ENCODE data around the gene PLA2G4A. TPM values are rescaled to one million over a fixed set of nuclear protein-coding genes. Genes with fewer than 3 reads are reported as not detected.
A peak's percentile ranks its signal among the peaks of the same experiment; 100 is the strongest.

PLA2G4A gene
- total RNA-seq, 4 donors from 2014 or later, result 3.0 to 4.6 (median 4.1) TPM

DNA sequence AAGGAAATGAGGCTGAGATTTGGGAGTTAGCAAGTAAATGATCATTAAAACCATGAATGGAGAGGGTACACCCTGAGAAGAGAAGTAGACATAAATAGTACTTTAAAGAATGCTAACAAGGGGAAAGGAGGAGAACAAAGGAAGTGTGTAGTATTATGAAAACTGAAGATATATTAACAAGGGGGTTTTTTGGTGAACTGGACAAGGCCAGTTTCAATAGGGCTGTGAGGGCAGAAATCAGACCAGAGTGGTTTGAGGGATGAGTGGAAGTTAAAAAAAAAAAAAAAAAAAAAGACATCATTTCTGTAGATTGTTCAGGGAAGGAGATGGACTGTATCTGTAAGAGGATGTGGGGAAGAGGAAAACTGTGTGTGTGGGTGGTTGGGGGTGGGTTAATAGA is 137.1 kb downstream of the PLA2G4A start:
- Histone ChIP-seq H3K4me3 (no peak overlapping the region), H3K4me1 (no peaks in the 10 kb centered on the region), H3K27ac (replicated peaks in 1 of 4) (no peak overlapping the region), H3K9me3 (no peaks in the 10 kb centered on the region), H3K27me3 (no peaks in the 10 kb centered on the region), H3K36me3 (peaks cover 0 to 5% (median 0%) of the 10 kb centered on the region in 4 donors)
- TF ChIP-seq POLR2A (IDR thresholded peaks at IDR 0.05; ENCODE audit: low read depth), result no peak
- no peak for TF ChIP-seq POLR2AphosphoS5 (IDR thresholded peaks at IDR 0.05)
- TF ChIP-seq, protein P1, sequence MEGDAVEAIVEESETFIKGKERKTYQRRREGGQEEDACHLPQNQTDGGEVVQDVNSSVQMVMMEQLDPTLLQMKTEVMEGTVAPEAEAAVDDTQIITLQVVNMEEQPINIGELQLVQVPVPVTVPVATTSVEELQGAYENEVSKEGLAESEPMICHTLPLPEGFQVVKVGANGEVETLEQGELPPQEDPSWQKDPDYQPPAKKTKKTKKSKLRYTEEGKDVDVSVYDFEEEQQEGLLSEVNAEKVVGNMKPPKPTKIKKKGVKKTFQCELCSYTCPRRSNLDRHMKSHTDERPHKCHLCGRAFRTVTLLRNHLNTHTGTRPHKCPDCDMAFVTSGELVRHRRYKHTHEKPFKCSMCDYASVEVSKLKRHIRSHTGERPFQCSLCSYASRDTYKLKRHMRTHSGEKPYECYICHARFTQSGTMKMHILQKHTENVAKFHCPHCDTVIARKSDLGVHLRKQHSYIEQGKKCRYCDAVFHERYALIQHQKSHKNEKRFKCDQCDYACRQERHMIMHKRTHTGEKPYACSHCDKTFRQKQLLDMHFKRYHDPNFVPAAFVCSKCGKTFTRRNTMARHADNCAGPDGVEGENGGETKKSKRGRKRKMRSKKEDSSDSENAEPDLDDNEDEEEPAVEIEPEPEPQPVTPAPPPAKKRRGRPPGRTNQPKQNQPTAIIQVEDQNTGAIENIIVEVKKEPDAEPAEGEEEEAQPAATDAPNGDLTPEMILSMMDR (IDR thresholded peaks at IDR 0.05), result no peak
- no peak for TF ChIP-seq EP300 (IDR thresholded peaks at IDR 0.05)
- intact Hi-C loops (cut with DNase I), result no loop called here
- no peak for DNase-seq (ENCODE audit: extremely low spot score)

DNA sequence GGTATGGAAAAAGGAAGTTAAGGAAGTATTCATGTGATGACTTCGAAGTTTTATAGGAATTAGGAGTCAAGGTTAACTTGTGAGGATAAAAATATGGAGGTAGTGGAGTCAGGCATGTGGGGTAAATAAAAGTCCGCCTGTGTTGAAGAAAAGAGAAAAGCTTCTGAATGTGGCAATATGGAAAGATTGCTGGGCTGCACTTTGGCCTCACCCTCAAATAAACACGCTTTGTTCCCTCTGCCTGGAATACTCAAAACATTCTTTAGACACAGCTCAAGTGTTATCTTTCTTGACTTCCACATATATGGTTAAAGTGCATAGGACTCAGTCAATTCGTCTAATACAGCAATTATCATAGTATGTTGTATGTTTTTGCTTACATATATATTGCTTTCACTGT is 137.7 kb downstream of the PLA2G4A start:
- H3K4me1 ChIP-seq, result no peaks in the 10 kb centered on the region
- no peaks in the 10 kb centered on the region for H3K9me3 ChIP-seq

DNA sequence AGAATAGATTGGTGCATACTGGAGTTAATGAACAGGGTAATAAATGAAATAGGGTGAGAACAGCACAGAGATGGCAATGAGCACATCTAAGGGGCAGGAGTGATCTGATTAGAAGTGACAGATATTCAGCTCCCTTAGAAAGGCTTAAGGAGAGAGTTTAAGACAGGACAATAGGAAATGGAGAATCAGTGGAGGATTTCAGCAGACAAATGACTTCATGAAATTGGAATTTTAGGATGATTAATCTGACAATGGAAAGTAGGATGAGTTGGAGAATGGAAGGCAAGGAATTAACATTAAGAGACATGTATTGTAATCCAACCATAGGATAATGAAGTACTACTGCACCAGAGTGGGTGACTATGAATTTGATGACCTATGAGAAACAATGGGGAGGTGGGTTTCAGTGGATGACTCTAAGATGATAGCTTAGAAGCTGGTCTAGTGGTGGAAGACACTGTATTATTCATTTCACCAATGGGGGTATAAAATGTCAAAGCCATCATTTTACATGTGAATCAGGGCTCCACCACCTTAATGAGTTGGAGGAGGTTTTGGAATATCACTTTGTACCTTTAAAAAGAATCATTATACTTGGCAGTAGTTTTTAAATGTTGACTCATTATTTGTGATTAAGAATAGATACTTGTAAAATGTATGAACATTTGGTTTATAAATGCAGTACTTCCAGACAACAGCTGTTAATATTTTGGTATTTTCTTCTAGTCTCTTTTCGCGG is 139.1 kb downstream of the PLA2G4A start:
- no peak overlapping the region for H3K4me3 ChIP-seq
- no peak overlapping the region for H3K27ac ChIP-seq (replicated peaks in 1 of 4)
- intact Hi-C loops (cut with DNase I), result no loop called here
- no peaks in the 10 kb centered on the region for H3K4me1 ChIP-seq
- no peaks in the 10 kb centered on the region for H3K27me3 ChIP-seq
- no peaks in the 10 kb centered on the region for H3K9me3 ChIP-seq
- WGBS, result 93% methylated on average over 2 of the region's 2 CpGs
- TF ChIP-seq POLR2A (IDR thresholded peaks at IDR 0.05; ENCODE audit: low read depth), result no peak
- TF ChIP-seq POLR2AphosphoS5 (IDR thresholded peaks at IDR 0.05), result no peak
- TF ChIP-seq, protein P1 (IDR thresholded peaks at IDR 0.05), result no peak
- no peak for TF ChIP-seq EP300 (IDR thresholded peaks at IDR 0.05)
- H3K36me3 ChIP-seq, result peaks cover 0 to 5% (median 0%) of the 10 kb centered on the region in 4 donors
- DNase-seq (ENCODE audit: extremely low spot score), result no peak

More for the DNA sequence above, 137.7 kb downstream of the PLA2G4A start:
- H3K4me3 ChIP-seq, result no peak overlapping the region
- WGBS, result 87% methylated on average over 4 of the region's 4 CpGs
- no peaks in the 10 kb centered on the region for H3K27me3 ChIP-seq
- no peak for TF ChIP-seq EP300 (IDR thresholded peaks at IDR 0.05)
- TF ChIP-seq POLR2A (IDR thresholded peaks at IDR 0.05; ENCODE audit: low read depth), result no peak
- no peak for TF ChIP-seq POLR2AphosphoS5 (IDR thresholded peaks at IDR 0.05)
- TF ChIP-seq, protein P1 (IDR thresholded peaks at IDR 0.05), result no peak
- H3K27ac ChIP-seq (replicated peaks in 1 of 4), result no peak overlapping the region
- no peak for DNase-seq (ENCODE audit: extremely low spot score)
- H3K36me3 ChIP-seq, result peaks cover 0 to 5% (median 0%) of the 10 kb centered on the region in 4 donors
- intact Hi-C loops (cut with DNase I), result no loop called here

DNA sequence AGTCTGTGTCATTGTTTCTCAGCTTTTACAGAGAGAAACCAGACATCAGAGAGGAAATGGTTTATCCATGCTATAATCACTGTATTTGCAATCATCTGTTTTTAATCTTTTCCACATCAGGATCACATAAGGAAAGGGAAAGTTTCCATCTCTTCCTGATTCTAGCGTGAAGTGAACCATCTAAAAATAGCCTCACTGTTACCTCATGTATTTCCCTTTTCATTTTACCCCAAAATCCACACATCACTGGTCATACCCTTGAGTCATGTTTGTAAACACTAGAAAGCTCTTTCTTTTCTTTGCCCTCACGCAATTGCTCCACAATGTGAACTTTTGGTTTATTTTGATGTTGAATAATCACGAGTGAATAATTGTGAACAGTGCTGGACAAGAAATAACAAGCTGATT is 146.0 kb downstream of the PLA2G4A start:
- no peak overlapping the region for H3K4me3 ChIP-seq
- intact Hi-C loops (cut with DNase I), result no loop called here
- no peak for DNase-seq (ENCODE audit: extremely low spot score)
- no peaks in the 10 kb centered on the region for H3K9me3 ChIP-seq
- peak overlapping the region in 2 of 4 donors; percentile 16 to 20 for H3K27ac ChIP-seq (replicated peaks in 1 of 4)
- WGBS, result 13% methylated on average over 3 of the region's 3 CpGs
- peak in 1 of 2 donors; percentile 8 for TF ChIP-seq POLR2AphosphoS5 (IDR thresholded peaks at IDR 0.05)
- TF ChIP-seq EP300 (IDR thresholded peaks at IDR 0.05), result no peak
- no peaks in the 10 kb centered on the region for H3K36me3 ChIP-seq
- no peaks in the 10 kb centered on the region for H3K27me3 ChIP-seq
- peaks cover 0 to 12% (median 8%) of the 10 kb centered on the region in 4 donors for H3K4me1 ChIP-seq

DNA sequence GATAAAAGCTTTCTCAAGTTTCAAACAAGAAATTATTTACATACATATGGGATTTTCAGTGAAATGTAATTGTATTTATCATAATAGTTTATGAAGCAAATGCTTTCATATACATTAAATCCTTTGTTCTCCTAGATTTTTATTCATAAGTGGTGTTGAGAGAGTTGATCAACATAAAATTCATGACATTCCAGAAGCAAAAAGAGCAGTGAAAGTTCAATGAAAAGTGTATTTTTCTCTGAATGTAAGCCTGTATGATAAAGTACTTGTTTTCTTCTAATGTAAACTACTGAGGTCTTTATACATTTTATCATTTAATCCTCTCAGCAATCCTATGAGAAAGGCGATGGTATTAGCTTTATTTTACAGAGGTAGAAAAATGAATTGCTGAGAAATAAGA is 146.5 kb downstream of the PLA2G4A start:
- H3K27ac ChIP-seq (replicated peaks in 1 of 4), result peak overlapping the region in 1 of 4 donors; percentile 20
- no peak overlapping the region for H3K4me3 ChIP-seq
- peaks cover 0 to 12% (median 8%) of the 10 kb centered on the region in 4 donors for H3K4me1 ChIP-seq
- no peaks in the 10 kb centered on the region for H3K9me3 ChIP-seq
- WGBS, result 52% methylated on average over 1 of the region's 1 CpG
- no peaks in the 10 kb centered on the region for H3K36me3 ChIP-seq
- H3K27me3 ChIP-seq, result no peaks in the 10 kb centered on the region
- DNase-seq (ENCODE audit: extremely low spot score), result no peak
- no peak for TF ChIP-seq EP300 (IDR thresholded peaks at IDR 0.05)
- TF ChIP-seq POLR2AphosphoS5 (IDR thresholded peaks at IDR 0.05), result no peak
- TF ChIP-seq, protein P1 (IDR thresholded peaks at IDR 0.05), result no peak
- no peak for TF ChIP-seq POLR2A (IDR thresholded peaks at IDR 0.05; ENCODE audit: low read depth)
- intact Hi-C loops (cut with DNase I), result no loop called here
